Astrocyte (in vitro differentiated cells and primary cell): Measurements from ENCODE around the gene EHD4.

Source experiments
- CTCF ChIP-seq: IDR thresholded peaks from 2 replicates; pipeline ENCODE4 v1.5.1; 2011; ENCODE audit warnings: low read depth, mild to moderate bottlenecking, inconsistent platforms, low read length, moderate library complexity; ENCODE audit not compliant: insufficient read depth
- EZH2 ChIP-seq: IDR thresholded peaks from 2 replicates; pipeline ENCODE4 v1.6.1; 2012; ENCODE audit warnings: mild to moderate bottlenecking, low read length, inconsistent platforms; ENCODE audit not compliant: insufficient read depth

- TF ChIP-seq CTCF, result no peak
- TF ChIP-seq EZH2, result no peak
These were observed 45.9 kb downstream of the EHD4 start for GRCh38 chr15:41926185-41927056.
